ENCODE results near the gene FBXW7. TPM values are rescaled to one million over a fixed set of nuclear protein-coding genes. Genes with fewer than 3 reads are reported as not detected.

FBXW7 gene
- total RNA-seq, 1 experiment from 2014 or later: 23.0 TPM

- TF ChIP-seq EZH2phosphoT487 (IDR thresholded peaks at IDR 0.05; ENCODE audit: borderline replicate concordance): no peak
- no peak for TF ChIP-seq POLR2A (IDR thresholded peaks at IDR 0.05; ENCODE audit: borderline replicate concordance, extremely low read depth, insufficient read depth, insufficient read length)
- TF ChIP-seq CEBPB (IDR thresholded peaks at IDR 0.05; ENCODE audit: low read depth): no peak
- no peak for TF ChIP-seq YY1 (IDR thresholded peaks at IDR 0.05; ENCODE audit: extremely low read depth, insufficient replicate concordance, low read depth, low read length)
- H2AFZ ChIP-seq (ENCODE audit: low read depth, low read length, poor library complexity, severe bottlenecking): no peak overlapping the region
- peaks cover 84% of the 10 kb centered on the region for H3K79me2 ChIP-seq (ENCODE audit: insufficient read depth, low read length)
- H3K9ac ChIP-seq (ENCODE audit: low read length): no peak overlapping the region
- no peak for DNase-seq (ENCODE audit: low read depth, low spot score)
- intact Hi-C loops (cut with micrococcal nuclease): no loop called here
- H3K9me2 ChIP-seq (ENCODE audit: insufficient read depth): no peaks in the 10 kb centered on the region
- H3K9me3 ChIP-seq (ENCODE audit: control insufficient read depth in 1 of 2, insufficient read depth in 1 of 2, low read depth in 1 of 2, low read length in 2 of 2): no peaks in the 10 kb centered on the region
- BruUV-seq (replicated peaks): no TSS peak
- POLR2A ChIA-PET: interaction anchor here (0.8 kb wide), 1 partner anchor 228 kb away, joined by 3 read pairs; no protein-coding TSS in a partner anchor
- H3K27ac ChIP-seq (ENCODE audit: low read depth, low read length): no peak overlapping the region
- no peaks in the 10 kb centered on the region for H3K27me3 ChIP-seq (ENCODE audit: insufficient read depth, low read length)
- H3K4me1 ChIP-seq (ENCODE audit: control insufficient read depth in 1 of 2, insufficient read depth in 2 of 2, low read length in 2 of 2): no peaks in the 10 kb centered on the region
- RAD21 ChIA-PET (ENCODE audit: low non-redundant PET in 1 of 2, low total read pairs in 2 of 2, uncharacterized antibody in 2 of 2, unreplicated experiment in 2 of 2): no interaction called here
- CTCF ChIA-PET: interaction anchor here (2.6 kb wide), 1 partner anchor 30 kb away, joined by 8 read pairs; no protein-coding TSS in a partner anchor
- H3K4me3 ChIP-seq (replicated peaks in 1 of 2; ENCODE audit: low read depth in 1 of 2, low read length in 2 of 2): no peak overlapping the region
- peaks cover 3% of the 10 kb centered on the region; the same call in 1 of the 2 replicates for H4K20me1 ChIP-seq (ENCODE audit: insufficient read depth)
- H3K36me3 ChIP-seq (ENCODE audit: control insufficient read depth in 1 of 2, insufficient read depth in 2 of 2, low read length in 2 of 2): no peaks in the 10 kb centered on the region
- no peak for ATAC-seq
- no peak overlapping the region for H3K4me2 ChIP-seq (ENCODE audit: low read length)
These were observed 64.6 kb downstream of the FBXW7 start for GRCh38 chr4:152471251-152471792.

- CTCF ChIA-PET: no interaction called here
- H3K9me3 ChIP-seq (ENCODE audit: control insufficient read depth in 1 of 2, insufficient read depth in 1 of 2, low read depth in 1 of 2, low read length in 2 of 2): no peaks in the 10 kb centered on the region
- no peaks in the 10 kb centered on the region for H3K9me2 ChIP-seq (ENCODE audit: insufficient read depth)
- no peaks in the 10 kb centered on the region for H3K27me3 ChIP-seq (ENCODE audit: insufficient read depth, low read length)
- H3K4me1 ChIP-seq (ENCODE audit: control insufficient read depth in 1 of 2, insufficient read depth in 2 of 2, low read length in 2 of 2): no peaks in the 10 kb centered on the region
- BruUV-seq (replicated peaks): no TSS peak
- H3K79me2 ChIP-seq (ENCODE audit: insufficient read depth, low read length): peaks cover 85% of the 10 kb centered on the region
- peaks cover 8% of the 10 kb centered on the region for H4K20me1 ChIP-seq (ENCODE audit: insufficient read depth)
- no peak overlapping the region for H3K4me3 ChIP-seq (replicated peaks in 1 of 2; ENCODE audit: low read depth in 1 of 2, low read length in 2 of 2)
- RAD21 ChIA-PET (ENCODE audit: low non-redundant PET in 1 of 2, low total read pairs in 2 of 2, uncharacterized antibody in 2 of 2, unreplicated experiment in 2 of 2): no interaction called here
- no peak overlapping the region for H2AFZ ChIP-seq (ENCODE audit: low read depth, low read length, poor library complexity, severe bottlenecking)
- POLR2A ChIA-PET: no interaction called here
- H3K4me2 ChIP-seq (ENCODE audit: low read length): no peak overlapping the region
- no peak overlapping the region for H3K9ac ChIP-seq (ENCODE audit: low read length)
- H3K27ac ChIP-seq (ENCODE audit: low read depth, low read length): no peak overlapping the region
- intact Hi-C loops (cut with micrococcal nuclease): no loop called here
- no peak for ATAC-seq
- no peak for DNase-seq (ENCODE audit: low read depth, low spot score)
- no peaks in the 10 kb centered on the region for H3K36me3 ChIP-seq (ENCODE audit: control insufficient read depth in 1 of 2, insufficient read depth in 2 of 2, low read length in 2 of 2)
- TF ChIP-seq YY1 (IDR thresholded peaks at IDR 0.05; ENCODE audit: extremely low read depth, insufficient replicate concordance, low read depth, low read length) (no peak), JUND (IDR thresholded peaks at IDR 0.05) (no peak), RAD21 (IDR thresholded peaks at IDR 0.05; ENCODE audit: low read depth) (no peak), MAX (IDR thresholded peaks at IDR 0.05) (no peak), POLR2A (IDR thresholded peaks at IDR 0.05; ENCODE audit: borderline replicate concordance, extremely low read depth, insufficient read depth, insufficient read length) (no peak), ZBTB33 (IDR thresholded peaks at IDR 0.05; ENCODE audit: extremely low read depth, insufficient replicate concordance, low read length) (no peak), CEBPB (IDR thresholded peaks at IDR 0.05; ENCODE audit: low read depth) (no peak)
These were observed 67.5 kb downstream of the FBXW7 start for GRCh38 chr4:152468408-152468807.

Measured in HCT116 (cell line).